NAMALWA (cell line): Measurements from ENCODE around the gene ZFP62.

Source experiments
- DNase-seq: peaks from one replicate; pipeline ENCODE4 v3.0.0-alpha.2; 2015; ENCODE audit warnings: low spot score

The ZFP62 gene

GRCh38 chr5:180810210-180810958 lies 50.7 kb downstream of the ZFP62 start:
- DNase-seq: peak; percentile 94

- DNase-seq: peak; percentile 94
Observed at GRCh38 chr5:180809403-180810209, 51.5 kb downstream of the ZFP62 start.

GRCh38 chr5:180808461-180809000 lies 52.5 kb downstream of the ZFP62 start:
- DNase-seq: no peak

- peak; percentile 40 for DNase-seq
Observed at GRCh38 chr5:180807654-180808414, 53.2 kb downstream of the ZFP62 start.

- DNase-seq: no peak
Observed at GRCh38 chr5:180807046-180807445, 54.0 kb downstream of the ZFP62 start.

- DNase-seq: peak; percentile 75
Observed at GRCh38 chr5:180806351-180807011, 54.6 kb downstream of the ZFP62 start.

- DNase-seq: no peak
Observed at GRCh38 chr5:180804129-180804618, 56.9 kb downstream of the ZFP62 start.

GRCh38 chr5:180803181-180804128 lies 57.6 kb downstream of the ZFP62 start:
- peak; percentile 93 for DNase-seq

- peak; percentile 73 for DNase-seq
Observed at GRCh38 chr5:180802325-180803180, 58.5 kb downstream of the ZFP62 start, which contains the start of gene MGAT1. TSS of gene MGAT1 (minus strand) at chr5:180802806. CDS start at chr5:180792971, 9,835 bp downstream.

- DNase-seq: no peak
Observed at GRCh38 chr5:180801596-180802324, 59.3 kb downstream of the ZFP62 start.

- DNase-seq: no peak
Observed at GRCh38 chr5:180799902-180800801, 60.9 kb downstream of the ZFP62 start.

GRCh38 chr5:180799194-180799593 lies 61.9 kb downstream of the ZFP62 start:
- DNase-seq: no peak

GRCh38 chr5:180798193-180798592 lies 62.9 kb downstream of the ZFP62 start:
- DNase-seq: no peak
